Measurements from ENCODE around the gene RALGDS. TPM values are rescaled to one million over a fixed set of nuclear protein-coding genes. Genes with fewer than 3 reads are reported as not detected.

RALGDS gene
- total RNA-seq, 1 experiment from 2014 or later, result 13.7 TPM

GRCh38 chr9:133107961-133108793, 12.9 kb downstream of the RALGDS start:
- CTCF ChIA-PET, result interaction anchor here (1.2 kb wide), 1 partner anchor 36 kb away, joined by 4 read pairs; no protein-coding TSS in a partner anchor
- H3K4me1 Mint-ChIP-seq (ENCODE audit: low read depth, unreplicated experiment), result no peaks in the 10 kb centered on the region
- H3K27ac Mint-ChIP-seq (ENCODE audit: unreplicated experiment), result no peak overlapping the region

GRCh38 chr9:133107245-133107722, 13.8 kb downstream of the RALGDS start:
- no peak for DNase-seq
- intact Hi-C loops (cut with micrococcal nuclease; ENCODE audit: unreplicated experiment), result no loop called here
- no peak overlapping the region for H3K27ac Mint-ChIP-seq (ENCODE audit: unreplicated experiment)
- no peaks in the 10 kb centered on the region for H3K9me3 Mint-ChIP-seq (ENCODE audit: low read depth, unreplicated experiment)
- no TSS peak for BruUV-seq (replicated peaks)
- H3K27me3 Mint-ChIP-seq (ENCODE audit: unreplicated experiment), result no peaks in the 10 kb centered on the region
- H3K36me3 Mint-ChIP-seq (ENCODE audit: insufficient read depth, unreplicated experiment), result peaks cover 18% of the 10 kb centered on the region
- CTCF ChIA-PET, result interaction anchor here (1.2 kb wide), 1 partner anchor 37 kb away, joined by 4 read pairs; no protein-coding TSS in a partner anchor
- H3K4me3 Mint-ChIP-seq (ENCODE audit: low read depth, unreplicated experiment), result no peak overlapping the region
- no peak for TF ChIP-seq CTCF (IDR thresholded peaks at IDR 0.05; ENCODE audit: unreplicated experiment)
- H3K4me1 Mint-ChIP-seq (ENCODE audit: low read depth, unreplicated experiment), result no peaks in the 10 kb centered on the region

More at GRCh38 chr9:133107961-133108793, 12.9 kb downstream of the RALGDS start:
- TF ChIP-seq CTCF (IDR thresholded peaks at IDR 0.05; ENCODE audit: unreplicated experiment), result no peak
- Mint-ChIP-seq H3K4me3 (ENCODE audit: low read depth, unreplicated experiment) (no peak overlapping the region), H3K9me3 (ENCODE audit: low read depth, unreplicated experiment) (no peaks in the 10 kb centered on the region), H3K36me3 (ENCODE audit: insufficient read depth, unreplicated experiment) (peaks cover 13% of the 10 kb centered on the region), H3K27me3 (ENCODE audit: unreplicated experiment) (no peaks in the 10 kb centered on the region)
- no TSS peak for BruUV-seq (replicated peaks)
- intact Hi-C loops (cut with micrococcal nuclease; ENCODE audit: unreplicated experiment), result no loop called here
- no peak for DNase-seq

- no peak for TF ChIP-seq CTCF (IDR thresholded peaks at IDR 0.05; ENCODE audit: unreplicated experiment)
- CTCF ChIA-PET, result interaction anchor here (1.1 kb wide), 1 partner anchor 37 kb away, joined by 3 read pairs; no protein-coding TSS in a partner anchor
- no peaks in the 10 kb centered on the region for H3K4me1 Mint-ChIP-seq (ENCODE audit: low read depth, unreplicated experiment)
- H3K4me3 Mint-ChIP-seq (ENCODE audit: low read depth, unreplicated experiment), result no peak overlapping the region
- H3K9me3 Mint-ChIP-seq (ENCODE audit: low read depth, unreplicated experiment), result no peaks in the 10 kb centered on the region
- intact Hi-C loops (cut with micrococcal nuclease; ENCODE audit: unreplicated experiment), result no loop called here
- H3K27me3 Mint-ChIP-seq (ENCODE audit: unreplicated experiment), result no peaks in the 10 kb centered on the region
- no peak for DNase-seq
- no TSS peak for BruUV-seq (replicated peaks)
- peaks cover 18% of the 10 kb centered on the region for H3K36me3 Mint-ChIP-seq (ENCODE audit: insufficient read depth, unreplicated experiment)
- no peak overlapping the region for H3K27ac Mint-ChIP-seq (ENCODE audit: unreplicated experiment)
Measured at GRCh38 chr9:133106511-133107244, 14.4 kb downstream of the RALGDS start.

- H3K27me3 Mint-ChIP-seq (ENCODE audit: unreplicated experiment), result no peaks in the 10 kb centered on the region
Measured at GRCh38 chr9:133105461-133105770, 15.6 kb downstream of the RALGDS start.

More at GRCh38 chr9:133105461-133105770, 15.6 kb downstream of the RALGDS start:
- Mint-ChIP-seq H3K27ac (ENCODE audit: unreplicated experiment) (no peak overlapping the region), H3K36me3 (ENCODE audit: insufficient read depth, unreplicated experiment) (peaks cover 18% of the 10 kb centered on the region), H3K9me3 (ENCODE audit: low read depth, unreplicated experiment) (no peaks in the 10 kb centered on the region), H3K4me1 (ENCODE audit: low read depth, unreplicated experiment) (no peaks in the 10 kb centered on the region), H3K4me3 (ENCODE audit: low read depth, unreplicated experiment) (no peak overlapping the region)
- no peak for TF ChIP-seq CTCF (IDR thresholded peaks at IDR 0.05; ENCODE audit: unreplicated experiment)
- intact Hi-C loops (cut with micrococcal nuclease; ENCODE audit: unreplicated experiment), result no loop called here
- no peak for DNase-seq
- no TSS peak for BruUV-seq (replicated peaks)
- CTCF ChIA-PET, result no interaction called here
